HG02840 (cell line): ENCODE measurements around the gene APAF1.

Experiments
- ATAC-seq: cut with Tn5 transposase; IDR thresholded peaks from one replicate; pipeline ENCODE4 v1.9.1; 2021; ENCODE audit warnings: mild to moderate bottlenecking, moderate library complexity, moderate number of reproducible peaks; ENCODE audit not compliant: unreplicated experiment, low FRiP score

Gene APAF1

GRCh38 chr12:98669751-98670150 lies 24.7 kb downstream of the APAF1 start:
- no peak for ATAC-seq

GRCh38 chr12:98671459-98671858 lies 26.4 kb downstream of the APAF1 start:
- ATAC-seq: no peak

DNA sequence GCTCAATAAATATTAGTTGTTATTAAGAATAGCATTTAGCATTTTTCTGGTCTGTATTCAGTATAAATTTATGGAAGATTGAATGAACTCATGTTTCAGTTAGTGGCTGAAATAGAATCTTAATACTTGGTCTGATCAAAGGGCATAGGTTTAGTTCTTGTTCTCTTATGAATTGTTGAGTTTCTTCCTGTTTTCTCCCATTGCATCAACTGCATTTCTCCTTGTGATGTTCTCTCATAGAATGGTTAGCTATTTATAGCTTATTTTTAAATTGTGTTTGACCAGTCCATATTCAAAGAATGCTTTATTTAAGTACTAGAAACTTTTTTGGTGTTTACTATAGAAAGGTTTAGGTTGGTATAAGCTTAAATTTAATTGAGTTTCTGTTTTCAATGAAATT lies 29.8 kb downstream of the APAF1 start:
- no peak for ATAC-seq

- no peak for ATAC-seq
Measured at GRCh38 chr12:98678236-98678945, 33.3 kb downstream of the APAF1 start.

GRCh38 chr12:98678946-98679610 lies 34.0 kb downstream of the APAF1 start:
- no peak for ATAC-seq

GRCh38 chr12:98679611-98680005 lies 34.5 kb downstream of the APAF1 start:
- no peak for ATAC-seq

GRCh38 chr12:98684199-98684598 lies 39.1 kb downstream of the APAF1 start:
- no peak for ATAC-seq

DNA sequence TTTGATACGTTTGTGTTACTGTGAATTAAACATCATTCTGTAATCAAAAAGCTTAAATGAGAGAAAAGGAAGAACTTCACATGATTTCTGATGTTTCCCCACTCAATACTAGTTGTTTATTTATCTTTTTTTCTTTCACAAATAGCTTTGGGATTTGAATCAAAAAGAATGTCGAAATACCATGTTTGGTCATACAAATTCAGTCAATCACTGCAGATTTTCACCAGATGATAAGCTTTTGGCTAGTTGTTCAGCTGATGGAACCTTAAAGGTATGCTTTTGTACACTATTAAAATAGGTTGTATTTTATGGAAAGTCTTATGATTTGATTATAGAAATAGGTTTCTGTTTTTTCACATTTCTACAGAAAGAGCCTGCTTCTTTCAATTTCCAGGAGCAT lies 41.5 kb downstream of the APAF1 start:
- ATAC-seq: no peak

GRCh38 chr12:98691351-98691750 lies 46.3 kb downstream of the APAF1 start:
- no peak for ATAC-seq

DNA sequence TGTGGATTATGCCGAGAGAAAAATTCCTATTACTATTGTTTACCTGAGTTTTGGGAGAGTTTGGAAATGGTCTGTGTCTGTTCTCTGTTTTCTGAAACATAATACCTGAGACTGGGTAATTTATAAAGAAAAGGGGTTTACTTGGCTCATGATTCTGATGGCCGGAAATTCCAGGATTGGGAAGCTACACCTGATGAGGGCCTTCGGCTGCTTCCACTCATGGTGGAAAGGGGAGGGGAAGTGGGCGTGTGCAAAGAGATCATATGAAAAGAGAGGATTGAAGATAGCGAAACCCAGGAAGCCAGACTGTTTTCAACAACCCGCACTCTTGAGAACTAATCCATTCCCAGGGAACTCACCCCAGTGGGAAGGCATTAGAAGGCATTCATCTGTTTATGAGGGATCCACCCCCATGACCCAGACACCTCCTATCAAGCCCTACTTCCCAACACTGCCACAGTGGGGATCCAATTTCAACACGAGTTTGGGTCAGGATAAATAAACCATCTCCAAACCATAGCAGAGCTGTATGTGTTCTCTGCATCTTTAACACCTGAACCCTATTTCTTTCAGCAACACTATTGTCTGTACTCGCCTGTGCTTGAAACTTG lies 51.1 kb downstream of the APAF1 start:
- no peak for ATAC-seq

DNA sequence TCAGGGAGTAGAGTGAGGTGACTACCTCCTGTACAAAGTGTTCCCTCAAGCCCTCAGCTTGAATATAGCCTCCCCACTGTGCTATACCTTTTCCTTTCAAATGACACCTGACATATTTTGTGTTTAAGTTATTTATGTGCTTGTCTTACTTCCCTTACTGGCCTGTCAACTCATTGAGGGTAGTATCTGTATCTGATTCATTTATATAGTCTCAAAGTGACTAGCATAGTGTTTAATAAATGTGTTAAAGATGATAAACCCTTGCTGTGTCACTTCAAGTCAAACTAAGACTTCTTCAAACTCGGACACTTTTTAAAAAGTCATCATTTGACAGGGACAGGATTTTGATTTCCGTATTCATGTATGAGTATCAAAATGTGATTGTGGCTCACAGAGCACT lies 52.1 kb downstream of the APAF1 start:
- no peak for ATAC-seq

DNA sequence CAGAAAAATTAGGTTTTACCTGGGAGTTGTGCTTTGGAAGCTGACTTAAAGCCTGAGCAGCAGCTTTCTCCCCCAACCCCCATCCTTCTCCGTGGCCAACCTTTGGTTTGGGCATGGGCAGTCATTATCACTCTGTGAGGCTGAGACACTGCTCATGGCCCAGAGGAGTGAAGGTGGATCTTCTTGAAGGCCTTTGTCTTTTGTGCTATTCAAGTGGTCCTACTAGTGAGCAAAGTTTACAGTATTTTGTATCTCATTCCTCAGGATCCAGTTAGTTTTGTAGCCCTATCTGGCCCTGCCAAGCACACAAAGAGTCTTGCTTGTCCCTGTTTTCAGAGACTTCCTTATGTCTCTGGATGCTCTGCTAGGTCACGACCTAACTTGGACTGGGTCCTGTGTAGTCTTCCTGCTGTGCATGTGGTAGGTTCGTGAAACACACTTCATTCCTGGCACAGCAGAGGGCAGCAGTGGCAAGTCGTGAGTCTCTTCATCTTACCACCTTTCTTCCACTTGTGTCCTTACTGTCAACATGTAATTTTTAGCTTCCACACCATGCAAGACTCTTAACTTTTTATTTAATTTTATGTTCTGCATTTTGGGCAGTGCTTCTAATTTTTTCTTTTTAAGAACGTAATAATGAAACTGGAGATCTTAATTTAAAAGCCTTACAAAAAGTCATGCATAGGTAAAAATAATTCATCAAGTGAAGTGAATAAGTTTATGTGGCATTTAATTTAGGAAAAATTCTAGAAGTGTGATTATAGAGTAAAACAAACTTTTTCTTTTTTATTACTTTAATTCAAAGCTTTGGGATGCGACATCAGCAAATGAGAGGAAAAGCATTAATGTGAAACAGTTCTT lies 53.7 kb downstream of the APAF1 start:
- peak; percentile 82 for ATAC-seq

GRCh38 chr12:98699586-98699985 lies 54.5 kb downstream of the APAF1 start:
- no peak for ATAC-seq

GRCh38 chr12:98701166-98701565 lies 56.1 kb downstream of the APAF1 start:
- ATAC-seq: no peak

DNA sequence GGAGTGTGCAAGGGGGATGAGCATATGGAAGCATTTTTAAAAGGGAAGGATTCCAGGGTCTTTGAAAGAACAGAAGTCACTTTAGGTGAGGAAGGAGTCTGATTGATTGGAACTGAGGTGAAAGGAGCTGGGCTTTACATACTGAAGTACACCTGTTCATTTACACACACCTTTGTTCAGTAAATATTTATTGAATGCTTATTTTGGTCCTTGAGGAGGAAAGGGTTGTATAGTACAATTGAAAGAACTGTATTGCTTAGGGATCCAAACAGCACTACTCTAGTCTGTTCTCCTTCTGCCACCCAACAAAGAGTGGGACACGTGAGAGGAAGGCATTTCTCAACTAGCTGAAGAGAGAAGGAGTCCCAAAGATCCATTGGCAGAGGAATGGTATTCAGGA lies 63.9 kb downstream of the APAF1 start:
- ATAC-seq: no peak

- ATAC-seq: no peak
Measured at GRCh38 chr12:98714426-98714825, 69.3 kb downstream of the APAF1 start.

GRCh38 chr12:98719515-98720504 lies 74.7 kb downstream of the APAF1 start:
- no peak for ATAC-seq

GRCh38 chr12:98721204-98721702 lies 76.2 kb downstream of the APAF1 start:
- no peak for ATAC-seq

- ATAC-seq: no peak
Measured at GRCh38 chr12:98724384-98725155, 79.5 kb downstream of the APAF1 start.
